Astrocyte (in vitro differentiated cells and primary cell): ENCODE measurements around the gene AMH.

Source experiments
- EZH2 ChIP-seq: IDR thresholded peaks from 2 replicates; pipeline ENCODE4 v1.6.1; 2012; ENCODE audit warnings: mild to moderate bottlenecking, low read length, inconsistent platforms; ENCODE audit not compliant: insufficient read depth
- TF ChIP-seq, protein P1 (sequence below): IDR thresholded peaks from 2 replicates; pipeline ENCODE4 v1.5.1; 2011; ENCODE audit warnings: low read depth, mild to moderate bottlenecking, inconsistent platforms, low read length, moderate library complexity; ENCODE audit not compliant: insufficient read depth

DNA sequence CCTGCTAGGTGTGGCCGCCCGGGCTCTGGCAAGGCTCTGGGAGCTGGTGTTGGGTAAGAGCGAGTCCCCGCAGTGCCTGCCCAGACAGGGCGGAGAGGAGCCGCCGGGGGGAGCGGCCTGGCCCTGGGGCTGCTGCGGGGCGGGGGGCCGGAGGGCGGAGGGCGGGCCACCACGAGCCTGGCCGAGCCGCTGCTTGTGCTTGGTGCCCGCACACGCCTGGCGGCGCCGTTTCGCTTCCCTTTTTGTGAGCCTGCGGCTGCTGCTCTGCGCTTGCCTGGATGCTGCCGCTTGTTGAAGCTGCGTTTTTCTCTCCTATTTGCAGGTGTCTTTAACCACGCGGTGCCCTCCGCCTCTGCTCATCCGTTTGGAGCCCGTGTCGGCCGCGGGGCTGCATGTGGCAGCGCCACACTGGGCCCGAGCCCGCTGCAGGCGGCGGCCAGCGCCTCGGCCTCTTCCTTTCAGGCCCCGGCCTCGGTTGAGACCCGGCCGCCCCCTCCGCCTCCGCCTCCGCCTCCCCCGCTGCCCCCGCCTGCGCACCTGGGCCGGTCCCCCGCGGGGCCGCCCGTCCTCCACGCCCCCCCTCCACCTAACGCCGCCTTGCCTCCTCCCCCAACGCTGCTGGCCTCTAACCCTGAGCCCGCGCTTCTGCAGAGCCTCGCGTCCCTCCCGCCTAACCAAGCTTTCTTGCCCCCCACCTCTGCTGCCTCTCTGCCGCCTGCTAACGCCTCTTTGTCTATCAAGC, 21.5 kb upstream of the AMH start:
- TF ChIP-seq, protein P1, sequence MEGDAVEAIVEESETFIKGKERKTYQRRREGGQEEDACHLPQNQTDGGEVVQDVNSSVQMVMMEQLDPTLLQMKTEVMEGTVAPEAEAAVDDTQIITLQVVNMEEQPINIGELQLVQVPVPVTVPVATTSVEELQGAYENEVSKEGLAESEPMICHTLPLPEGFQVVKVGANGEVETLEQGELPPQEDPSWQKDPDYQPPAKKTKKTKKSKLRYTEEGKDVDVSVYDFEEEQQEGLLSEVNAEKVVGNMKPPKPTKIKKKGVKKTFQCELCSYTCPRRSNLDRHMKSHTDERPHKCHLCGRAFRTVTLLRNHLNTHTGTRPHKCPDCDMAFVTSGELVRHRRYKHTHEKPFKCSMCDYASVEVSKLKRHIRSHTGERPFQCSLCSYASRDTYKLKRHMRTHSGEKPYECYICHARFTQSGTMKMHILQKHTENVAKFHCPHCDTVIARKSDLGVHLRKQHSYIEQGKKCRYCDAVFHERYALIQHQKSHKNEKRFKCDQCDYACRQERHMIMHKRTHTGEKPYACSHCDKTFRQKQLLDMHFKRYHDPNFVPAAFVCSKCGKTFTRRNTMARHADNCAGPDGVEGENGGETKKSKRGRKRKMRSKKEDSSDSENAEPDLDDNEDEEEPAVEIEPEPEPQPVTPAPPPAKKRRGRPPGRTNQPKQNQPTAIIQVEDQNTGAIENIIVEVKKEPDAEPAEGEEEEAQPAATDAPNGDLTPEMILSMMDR = no peak
- no peak for TF ChIP-seq EZH2
